OCI-LY1 (cell line): ENCODE data around the gene ATP1A4.

Experiments used
- H2AFZ ChIP-seq: fragments of 200-600 bp; sonication (generic), shearing (Covaris generic); 2 replicates; pipeline ENCODE4 v1.6.0; 2014; ENCODE audit warnings: antibody characterized with exemption, mild to moderate bottlenecking, low read length
- H3F3A ChIP-seq: fragments of 200-600 bp; sonication (generic), shearing (Covaris generic); 2 replicates; pipeline ENCODE4 v1.6.0; 2014; ENCODE audit warnings: mild to moderate bottlenecking, antibody characterized with exemption, low read length, moderate library complexity; ENCODE audit not compliant: insufficient read depth
- H3K27ac ChIP-seq: fragments of 200-600 bp; sonication (generic); 2 replicates; pipeline ENCODE4 v1.5.1; 2014; ENCODE audit warnings: low read length, mixed run types, mild to moderate bottlenecking, low read depth; ENCODE audit not compliant: poor library complexity, severe bottlenecking
- H3K27me3 ChIP-seq: fragments of 200-600 bp; sonication (generic); 2 replicates; pipeline ENCODE4 v1.6.0; 2014; ENCODE audit warnings: antibody characterized with exemption, mild to moderate bottlenecking, low read length, moderate library complexity; ENCODE audit not compliant: insufficient read depth
- H3K36me3 ChIP-seq: fragments of 200-600 bp; sonication (generic); 2 replicates; pipeline ENCODE4 v1.6.1; 2014; ENCODE audit warnings: mild to moderate bottlenecking, antibody characterized with exemption, low read length, moderate library complexity, mixed read lengths; ENCODE audit not compliant: insufficient read depth
- H3K4me1 ChIP-seq: fragments of 200-600 bp; sonication (generic); 2 replicates; pipeline ENCODE4 v1.5.1; 2014; ENCODE audit warnings: mild to moderate bottlenecking, low read length, moderate library complexity; ENCODE audit not compliant: insufficient read depth, severe bottlenecking
- H3K4me2 ChIP-seq: fragments of 200-600 bp; sonication (generic), shearing (Covaris generic); 2 replicates; pipeline ENCODE4 v1.6.1; 2014; ENCODE audit warnings: low read length
- H3K4me3 ChIP-seq: fragments of 200-600 bp; sonication (generic); 2 replicates; pipeline ENCODE4 v1.5.1; 2014; ENCODE audit warnings: low read length, low read depth, mild to moderate bottlenecking, mixed read lengths; ENCODE audit not compliant: poor library complexity, severe bottlenecking
- H3K79me2 ChIP-seq: fragments of 200-600 bp; shearing (Covaris generic); 2 replicates; pipeline ENCODE4 v1.6.1; 2016; ENCODE audit warnings: mixed run types, low read length, mixed read lengths; ENCODE audit not compliant: insufficient read depth
- H3K9ac ChIP-seq: fragments of 200-600 bp; sonication (generic), shearing (Covaris generic); 2 replicates; pipeline ENCODE4 v1.6.1; 2014; ENCODE audit warnings: mild to moderate bottlenecking, low read length, mixed read lengths
- H3K9me2 ChIP-seq: fragments of 200-600 bp; sonication (generic), shearing (Covaris generic); 2 replicates; pipeline ENCODE4 v1.6.1; 2014; ENCODE audit warnings: low read depth, mild to moderate bottlenecking, low read length, mixed read lengths
- H3K9me3 ChIP-seq: fragments of 200-600 bp; shearing (Covaris generic); 2 replicates; pipeline ENCODE4 v1.6.1; 2014; ENCODE audit warnings: low read length, mixed read lengths
- H4K20me1 ChIP-seq: fragments of 200-600 bp; sonication (generic), shearing (Covaris generic); 2 replicates; pipeline ENCODE4 v1.6.0; 2016; ENCODE audit warnings: mild to moderate bottlenecking, low read length; ENCODE audit not compliant: insufficient read depth
- EZH2 ChIP-seq: fragments of 200-600 bp; sonication (generic), shearing (Covaris generic); IDR thresholded peaks from 2 replicates; pipeline ENCODE4 v1.8.0; 2017; ENCODE audit warnings: borderline replicate concordance, mixed run types, mild to moderate bottlenecking, antibody characterized with exemption, low read length, moderate library complexity, mixed read lengths
- TF ChIP-seq, protein P1 (sequence below): fragments of 200-600 bp; sonication (generic), shearing (Covaris generic); IDR thresholded peaks from 2 replicates; pipeline ENCODE4 v1.5.1; 2017; ENCODE audit warnings: mild to moderate bottlenecking, antibody characterized with exemption, low read length, moderate library complexity, mixed read lengths

The ATP1A4 gene

GRCh38 chr1:160154790-160155189 is 3.4 kb downstream of the ATP1A4 start:
- Histone ChIP-seq H3K4me1 (no peaks in the 10 kb centered on the region), H3K4me2 (no peak overlapping the region), H3K27me3 (no peaks in the 10 kb centered on the region), H3K36me3 (no peaks in the 10 kb centered on the region), H3K27ac (no peak overlapping the region), H3K79me2 (no peaks in the 10 kb centered on the region), H2AFZ (no peak overlapping the region), H3K9ac (no peak overlapping the region), H3K9me3 (no peaks in the 10 kb centered on the region), H4K20me1 (no peaks in the 10 kb centered on the region), H3F3A (no peaks in the 10 kb centered on the region), H3K9me2 (no peaks in the 10 kb centered on the region), H3K4me3 (no peak overlapping the region)
- TF ChIP-seq, protein P1, sequence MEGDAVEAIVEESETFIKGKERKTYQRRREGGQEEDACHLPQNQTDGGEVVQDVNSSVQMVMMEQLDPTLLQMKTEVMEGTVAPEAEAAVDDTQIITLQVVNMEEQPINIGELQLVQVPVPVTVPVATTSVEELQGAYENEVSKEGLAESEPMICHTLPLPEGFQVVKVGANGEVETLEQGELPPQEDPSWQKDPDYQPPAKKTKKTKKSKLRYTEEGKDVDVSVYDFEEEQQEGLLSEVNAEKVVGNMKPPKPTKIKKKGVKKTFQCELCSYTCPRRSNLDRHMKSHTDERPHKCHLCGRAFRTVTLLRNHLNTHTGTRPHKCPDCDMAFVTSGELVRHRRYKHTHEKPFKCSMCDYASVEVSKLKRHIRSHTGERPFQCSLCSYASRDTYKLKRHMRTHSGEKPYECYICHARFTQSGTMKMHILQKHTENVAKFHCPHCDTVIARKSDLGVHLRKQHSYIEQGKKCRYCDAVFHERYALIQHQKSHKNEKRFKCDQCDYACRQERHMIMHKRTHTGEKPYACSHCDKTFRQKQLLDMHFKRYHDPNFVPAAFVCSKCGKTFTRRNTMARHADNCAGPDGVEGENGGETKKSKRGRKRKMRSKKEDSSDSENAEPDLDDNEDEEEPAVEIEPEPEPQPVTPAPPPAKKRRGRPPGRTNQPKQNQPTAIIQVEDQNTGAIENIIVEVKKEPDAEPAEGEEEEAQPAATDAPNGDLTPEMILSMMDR: no peak
- no peak for TF ChIP-seq EZH2

- H3K4me3 ChIP-seq: no peak overlapping the region
- no peak overlapping the region for H3K9ac ChIP-seq
- H3K79me2 ChIP-seq: no peaks in the 10 kb centered on the region
- H3K9me3 ChIP-seq: no peaks in the 10 kb centered on the region
- H3K27me3 ChIP-seq: no peaks in the 10 kb centered on the region; the same call in 1 of the 2 replicates
- H3K9me2 ChIP-seq: no peaks in the 10 kb centered on the region
- H3K4me1 ChIP-seq: no peaks in the 10 kb centered on the region
- no peaks in the 10 kb centered on the region for H3K36me3 ChIP-seq
- H2AFZ ChIP-seq: no peak overlapping the region
- H3K4me2 ChIP-seq: no peak overlapping the region
- no peak overlapping the region for H3K27ac ChIP-seq
- H3F3A ChIP-seq: no peaks in the 10 kb centered on the region
- no peaks in the 10 kb centered on the region for H4K20me1 ChIP-seq
- no peak for TF ChIP-seq EZH2
- TF ChIP-seq, protein P1: no peak
These were observed 5.0 kb downstream of the ATP1A4 start for GRCh38 chr1:160156361-160156760.

GRCh38 chr1:160157174-160157573 is 5.8 kb downstream of the ATP1A4 start:
- Histone ChIP-seq H3K4me3 (no peak overlapping the region), H3K36me3 (no peaks in the 10 kb centered on the region), H3K4me1 (no peaks in the 10 kb centered on the region), H3K9me3 (no peaks in the 10 kb centered on the region), H3K27me3 (no peaks in the 10 kb centered on the region; the same call in 1 of the 2 replicates), H3K79me2 (no peaks in the 10 kb centered on the region), H3K9me2 (no peaks in the 10 kb centered on the region), H3F3A (no peaks in the 10 kb centered on the region), H4K20me1 (no peaks in the 10 kb centered on the region), H2AFZ (no peak overlapping the region), H3K4me2 (no peak overlapping the region), H3K9ac (no peak overlapping the region), H3K27ac (no peak overlapping the region)
- TF ChIP-seq, protein P1: no peak
- TF ChIP-seq EZH2: no peak
